ENCODE data around the gene ARHGEF33. TPM values are rescaled to one million over a fixed set of nuclear protein-coding genes. Genes with fewer than 3 reads are reported as not detected.

Gene ARHGEF33
- total and polyA plus RNA-seq, 2 experiments from 2014 or later = 0.10 to 1.8 TPM

DNA sequence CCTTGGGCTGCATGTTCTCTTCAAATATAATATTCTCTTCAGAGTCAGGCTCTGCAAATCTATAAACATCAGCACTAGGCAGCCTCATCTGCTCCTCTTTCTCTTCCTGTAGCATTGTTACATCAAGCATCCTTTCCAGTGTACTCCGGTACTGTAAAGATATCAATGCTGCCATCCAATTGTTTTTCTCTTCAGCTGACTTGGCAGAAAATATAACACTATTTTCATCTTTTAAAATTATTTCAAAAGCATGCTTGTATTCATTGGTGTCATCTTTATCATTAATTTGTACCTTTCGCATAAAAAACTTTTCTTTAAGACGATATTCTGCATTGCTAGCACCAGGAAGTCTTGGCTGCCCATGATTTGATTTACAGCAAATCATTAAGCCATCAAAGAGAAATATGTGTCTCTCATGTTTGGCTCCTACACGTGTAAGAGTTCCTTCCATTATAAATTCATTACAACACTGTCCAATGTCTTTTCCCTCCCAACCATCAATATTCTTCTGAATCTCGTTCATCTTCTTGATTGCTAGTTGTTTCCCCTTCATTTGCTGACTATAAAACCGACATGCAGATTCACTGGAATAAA is 133.1 kb downstream of the ARHGEF33 start (continued):
- TF ChIP-seq, protein P1, sequence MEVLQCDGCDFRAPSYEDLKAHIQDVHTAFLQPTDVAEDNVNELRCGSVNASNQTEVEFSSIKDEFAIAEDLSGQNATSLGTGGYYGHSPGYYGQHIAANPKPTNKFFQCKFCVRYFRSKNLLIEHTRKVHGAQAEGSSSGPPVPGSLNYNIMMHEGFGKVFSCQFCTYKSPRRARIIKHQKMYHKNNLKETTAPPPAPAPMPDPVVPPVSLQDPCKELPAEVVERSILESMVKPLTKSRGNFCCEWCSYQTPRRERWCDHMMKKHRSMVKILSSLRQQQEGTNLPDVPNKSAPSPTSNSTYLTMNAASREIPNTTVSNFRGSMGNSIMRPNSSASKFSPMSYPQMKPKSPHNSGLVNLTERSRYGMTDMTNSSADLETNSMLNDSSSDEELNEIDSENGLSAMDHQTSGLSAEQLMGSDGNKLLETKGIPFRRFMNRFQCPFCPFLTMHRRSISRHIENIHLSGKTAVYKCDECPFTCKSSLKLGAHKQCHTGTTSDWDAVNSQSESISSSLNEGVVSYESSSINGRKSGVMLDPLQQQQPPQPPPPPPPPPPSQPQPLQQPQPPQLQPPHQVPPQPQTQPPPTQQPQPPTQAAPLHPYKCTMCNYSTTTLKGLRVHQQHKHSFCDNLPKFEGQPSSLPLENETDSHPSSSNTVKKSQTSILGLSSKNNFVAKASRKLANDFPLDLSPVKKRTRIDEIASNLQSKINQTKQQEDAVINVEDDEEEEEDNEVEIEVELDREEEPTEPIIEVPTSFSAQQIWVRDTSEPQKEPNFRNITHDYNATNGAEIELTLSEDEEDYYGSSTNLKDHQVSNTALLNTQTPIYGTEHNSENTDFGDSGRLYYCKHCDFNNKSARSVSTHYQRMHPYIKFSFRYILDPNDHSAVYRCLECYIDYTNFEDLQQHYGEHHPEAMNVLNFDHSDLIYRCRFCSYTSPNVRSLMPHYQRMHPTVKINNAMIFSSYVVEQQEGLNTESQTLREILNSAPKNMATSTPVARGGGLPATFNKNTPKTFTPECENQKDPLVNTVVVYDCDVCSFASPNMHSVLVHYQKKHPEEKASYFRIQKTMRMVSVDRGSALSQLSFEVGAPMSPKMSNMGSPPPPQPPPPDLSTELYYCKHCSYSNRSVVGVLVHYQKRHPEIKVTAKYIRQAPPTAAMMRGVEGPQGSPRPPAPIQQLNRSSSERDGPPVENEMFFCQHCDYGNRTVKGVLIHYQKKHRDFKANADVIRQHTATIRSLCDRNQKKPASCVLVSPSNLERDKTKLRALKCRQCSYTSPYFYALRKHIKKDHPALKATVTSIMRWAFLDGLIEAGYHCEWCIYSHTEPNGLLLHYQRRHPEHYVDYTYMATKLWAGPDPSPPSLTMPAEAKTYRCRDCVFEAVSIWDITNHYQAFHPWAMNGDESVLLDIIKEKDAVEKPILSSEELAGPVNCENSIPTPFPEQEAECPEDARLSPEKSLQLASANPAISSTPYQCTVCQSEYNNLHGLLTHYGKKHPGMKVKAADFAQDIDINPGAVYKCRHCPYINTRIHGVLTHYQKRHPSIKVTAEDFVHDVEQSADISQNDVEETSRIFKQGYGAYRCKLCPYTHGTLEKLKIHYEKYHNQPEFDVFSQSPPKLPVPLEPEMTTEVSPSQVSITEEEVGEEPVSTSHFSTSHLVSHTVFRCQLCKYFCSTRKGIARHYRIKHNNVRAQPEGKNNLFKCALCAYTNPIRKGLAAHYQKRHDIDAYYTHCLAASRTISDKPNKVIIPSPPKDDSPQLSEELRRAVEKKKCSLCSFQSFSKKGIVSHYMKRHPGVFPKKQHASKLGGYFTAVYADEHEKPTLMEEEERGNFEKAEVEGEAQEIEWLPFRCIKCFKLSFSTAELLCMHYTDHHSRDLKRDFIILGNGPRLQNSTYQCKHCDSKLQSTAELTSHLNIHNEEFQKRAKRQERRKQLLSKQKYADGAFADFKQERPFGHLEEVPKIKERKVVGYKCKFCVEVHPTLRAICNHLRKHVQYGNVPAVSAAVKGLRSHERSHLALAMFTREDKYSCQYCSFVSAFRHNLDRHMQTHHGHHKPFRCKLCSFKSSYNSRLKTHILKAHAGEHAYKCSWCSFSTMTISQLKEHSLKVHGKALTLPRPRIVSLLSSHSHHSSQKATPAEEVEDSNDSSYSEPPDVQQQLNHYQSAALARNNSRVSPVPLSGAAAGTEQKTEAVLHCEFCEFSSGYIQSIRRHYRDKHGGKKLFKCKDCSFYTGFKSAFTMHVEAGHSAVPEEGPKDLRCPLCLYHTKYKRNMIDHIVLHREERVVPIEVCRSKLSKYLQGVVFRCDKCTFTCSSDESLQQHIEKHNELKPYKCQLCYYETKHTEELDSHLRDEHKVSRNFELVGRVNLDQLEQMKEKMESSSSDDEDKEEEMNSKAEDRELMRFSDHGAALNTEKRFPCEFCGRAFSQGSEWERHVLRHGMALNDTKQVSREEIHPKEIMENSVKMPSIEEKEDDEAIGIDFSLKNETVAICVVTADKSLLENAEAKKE (CRISPR knock-in tag; IDR thresholded peaks at IDR 0.05) = no peak

DNA sequence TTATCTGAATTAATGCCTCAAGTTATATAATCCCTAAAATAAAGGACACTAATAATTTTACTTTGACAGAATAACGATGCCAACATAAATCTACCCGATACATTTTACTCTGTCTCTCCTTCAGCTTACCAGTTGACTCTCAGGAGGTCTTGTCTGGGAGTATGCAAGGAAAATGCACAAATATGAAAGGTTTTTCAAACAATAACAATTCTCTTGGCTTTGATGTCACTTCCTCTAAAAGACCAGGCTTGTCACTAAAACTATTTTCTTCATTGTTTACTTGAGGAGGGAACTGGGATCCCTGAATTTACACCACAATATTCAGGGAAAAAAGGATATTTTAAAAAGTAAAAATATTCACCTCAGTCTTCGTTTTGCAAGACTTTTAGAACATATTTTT is 134.0 kb downstream of the ARHGEF33 start:
- no peak for ATAC-seq
- Histone ChIP-seq H3K79me2 (replicated peaks; ENCODE audit: insufficient read depth) (no peaks in the 10 kb centered on the region), H3K4me2 (0 out of 2 replicates have a peak overlapping the region, but pooled peaks have one; percentile 16), H3K4me3 (no peak overlapping the region), H3F3A (replicated peaks; ENCODE audit: low read depth) (no peaks in the 10 kb centered on the region), H3K27ac (ENCODE audit: low read depth) (peak overlapping the region; percentile 46; the same call in 1 of the 2 replicates), H3K36me3 (ENCODE audit: insufficient read depth) (no peaks in the 10 kb centered on the region), H3K4me1 (ENCODE audit: insufficient read depth) (peaks cover 71% of the 10 kb centered on the region), H3K27me3 (ENCODE audit: insufficient read depth) (no peaks in the 10 kb centered on the region), H2AFZ (no peak overlapping the region), H4K20me1 (replicated peaks; ENCODE audit: insufficient read depth) (no peaks in the 10 kb centered on the region), H3K9me2 (ENCODE audit: insufficient read depth) (no peaks in the 10 kb centered on the region)
- DNase-seq (ENCODE audit: low spot score) = no peak
- H3K9me3 Mint-ChIP-seq = no peaks in the 10 kb centered on the region
- H3K27me3 Mint-ChIP-seq (ENCODE audit: insufficient read depth, low read depth, poor library complexity) = peaks cover 3% of the 10 kb centered on the region
- H3K4me3 Mint-ChIP-seq = no peak overlapping the region
- H3K27ac Mint-ChIP-seq = peak overlapping the region; percentile 61; the same call in 1 of the 2 replicates
- H3K36me3 Mint-ChIP-seq (ENCODE audit: low read depth) = peaks cover 3% of the 10 kb centered on the region; the same call in 1 of the 3 replicates
- H3K4me1 Mint-ChIP-seq = peaks cover 43% of the 10 kb centered on the region
- TF ChIP-seq CREB1 (CRISPR knock-in tag; IDR thresholded peaks at IDR 0.05; ENCODE audit: low read depth) (no peak), STAT1 (IDR thresholded peaks at IDR 0.05; ENCODE audit: unreplicated experiment) (no peak)
- TF ChIP-seq, protein P2, sequence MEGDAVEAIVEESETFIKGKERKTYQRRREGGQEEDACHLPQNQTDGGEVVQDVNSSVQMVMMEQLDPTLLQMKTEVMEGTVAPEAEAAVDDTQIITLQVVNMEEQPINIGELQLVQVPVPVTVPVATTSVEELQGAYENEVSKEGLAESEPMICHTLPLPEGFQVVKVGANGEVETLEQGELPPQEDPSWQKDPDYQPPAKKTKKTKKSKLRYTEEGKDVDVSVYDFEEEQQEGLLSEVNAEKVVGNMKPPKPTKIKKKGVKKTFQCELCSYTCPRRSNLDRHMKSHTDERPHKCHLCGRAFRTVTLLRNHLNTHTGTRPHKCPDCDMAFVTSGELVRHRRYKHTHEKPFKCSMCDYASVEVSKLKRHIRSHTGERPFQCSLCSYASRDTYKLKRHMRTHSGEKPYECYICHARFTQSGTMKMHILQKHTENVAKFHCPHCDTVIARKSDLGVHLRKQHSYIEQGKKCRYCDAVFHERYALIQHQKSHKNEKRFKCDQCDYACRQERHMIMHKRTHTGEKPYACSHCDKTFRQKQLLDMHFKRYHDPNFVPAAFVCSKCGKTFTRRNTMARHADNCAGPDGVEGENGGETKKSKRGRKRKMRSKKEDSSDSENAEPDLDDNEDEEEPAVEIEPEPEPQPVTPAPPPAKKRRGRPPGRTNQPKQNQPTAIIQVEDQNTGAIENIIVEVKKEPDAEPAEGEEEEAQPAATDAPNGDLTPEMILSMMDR (conservative IDR thresholded peaks at IDR 0.05; ENCODE audit: low read depth in 2 of 2) = no peak
- TF ChIP-seq, protein P1 (CRISPR knock-in tag; IDR thresholded peaks at IDR 0.05) = no peak

Measured in GM23338 (cell line).